Sciatic nerve (tissue), 2 donors: Measurements from ENCODE around the gene NUP210. TPM values are rescaled to one million over a fixed set of nuclear protein-coding genes. Genes with fewer than 3 reads are reported as not detected.

Experiments used
- ATAC-seq: fragments of 200-7000 bp; cut with Tn5 transposase; one replicate; pipeline ENCODE4 v1.9.1; 2020; ENCODE audit warnings: mild to moderate bottlenecking, moderate library complexity
- DNase-seq: peaks from one replicate; pipeline ENCODE4 v3.0.0-alpha.2; 2020; ENCODE audit warnings: low spot score
- intact Hi-C: fragments of 100-400 bp; cut with DNase I; formaldehyde crosslinking; loops from one replicate; pipeline ENCODE4 v1.14.2; 2022
- total RNA-seq: library from RNA; stranded (reverse); fragmentation: NEBNext Ultra II Directional; extraction: Animal tissue kit (Norgen Biotek cat#: 25700); gene quantifications from one replicate; pipeline ENCODE4 v1.2.1, GENCODE V29; 2021
- donor health status: DM: no; HTN: no; CAD: no.
- donor health status: DM: no; HTN: no; CAD: no.

The NUP210 gene
- total RNA-seq, 1 donor from 2014 or later: 5.5 TPM

DNA sequence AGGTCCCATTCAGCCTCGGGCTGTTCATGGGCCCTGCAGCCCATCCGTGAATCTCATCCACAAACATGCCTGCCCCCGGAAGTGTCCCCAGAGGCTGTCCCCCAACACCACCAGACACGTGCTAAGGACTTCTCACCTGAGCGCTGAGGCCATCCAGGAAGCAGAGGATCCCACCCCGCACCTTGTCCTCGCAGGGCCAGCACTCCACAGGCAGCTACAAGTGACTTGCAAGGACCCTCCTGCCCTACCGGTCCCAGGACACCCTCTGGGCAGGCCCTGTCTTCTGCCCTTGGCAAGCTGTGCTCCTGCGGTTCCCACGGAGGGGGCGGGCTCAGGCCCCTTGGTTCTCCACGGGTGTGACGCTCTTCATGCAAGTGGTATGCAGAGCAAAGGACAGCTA, 146.0 kb downstream of the NUP210 start:
- DNase-seq: no peak
- no peak for ATAC-seq
- intact Hi-C loops: no loop called here

GRCh38 chr3:13273604-13274105, 146.5 kb downstream of the NUP210 start:
- DNase-seq (no peak), ATAC-seq (no peak)
- intact Hi-C loops: no loop called here

DNA sequence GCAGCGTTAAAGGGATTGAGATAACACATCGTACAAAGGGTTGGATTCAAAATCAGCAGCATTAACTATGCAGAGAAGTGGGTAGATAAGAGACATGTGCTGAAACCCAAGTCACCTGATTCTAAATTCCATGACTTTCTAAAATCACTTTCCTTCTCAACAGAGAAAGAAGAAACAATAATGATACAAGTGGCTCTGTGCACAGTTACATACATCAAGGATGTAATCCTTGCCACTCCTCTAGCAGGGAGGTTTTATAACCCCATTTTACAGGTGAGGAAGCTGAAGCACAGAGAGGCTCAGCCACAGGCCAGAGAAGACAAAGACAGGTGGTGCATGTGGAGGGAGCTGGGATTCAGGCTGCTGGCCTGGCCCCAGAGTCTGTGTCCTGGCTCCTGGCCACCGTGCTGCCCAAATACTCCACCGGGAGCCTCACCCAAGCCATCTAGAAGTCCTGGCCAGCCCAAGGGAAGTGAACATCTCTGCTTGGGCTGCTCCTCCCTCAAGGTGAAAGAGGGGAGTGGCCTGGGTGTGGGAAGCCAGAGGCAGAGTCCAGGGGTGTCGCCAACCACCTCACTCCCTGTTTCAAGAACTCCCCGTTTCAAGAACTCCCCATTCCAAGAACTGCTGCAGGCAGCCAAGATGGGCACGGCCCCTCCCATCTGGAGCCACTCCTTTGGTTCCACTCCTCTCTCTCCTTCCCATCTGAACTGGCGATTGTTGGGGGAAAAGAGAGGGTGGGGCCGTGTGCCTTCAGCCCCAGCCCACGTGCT, 147.1 kb downstream of the NUP210 start:
- ATAC-seq: no peak
- no peak for DNase-seq
- intact Hi-C loops: no loop called here

DNA sequence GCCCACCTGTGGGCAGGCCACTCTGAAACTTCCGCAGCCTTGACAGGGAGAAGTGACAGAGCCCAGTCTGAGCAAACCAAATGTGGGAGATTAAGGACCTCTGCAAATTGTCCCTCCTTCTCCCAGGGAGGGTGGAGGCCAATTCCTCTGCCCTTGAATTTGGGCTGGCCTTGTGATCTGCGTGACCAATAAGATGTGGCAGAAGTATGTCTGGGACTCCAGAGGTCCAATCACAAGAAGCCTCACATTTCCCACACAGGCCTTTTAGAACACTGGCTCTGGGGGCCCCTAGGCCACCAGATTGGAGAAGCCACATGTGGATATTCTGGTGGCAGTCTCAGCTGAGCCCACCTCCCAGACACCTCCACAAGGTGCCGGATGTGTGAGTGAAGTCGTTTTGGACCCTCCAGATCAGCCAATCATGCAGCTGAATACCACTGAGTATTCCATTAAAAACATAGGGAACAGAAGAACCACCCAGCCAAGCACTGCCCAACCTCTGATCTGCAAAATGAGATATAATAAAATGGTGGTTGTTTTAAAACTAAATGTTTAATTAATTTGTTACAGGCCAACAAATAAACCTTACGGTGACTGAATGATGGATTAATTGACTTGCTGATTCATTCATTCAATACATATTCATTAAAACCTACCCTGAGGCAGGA, 150.3 kb downstream of the NUP210 start:
- DNase-seq (no peak), ATAC-seq (no peak)
- intact Hi-C loops: no loop called here

GRCh38 chr3:13268961-13269441, 151.1 kb downstream of the NUP210 start:
- intact Hi-C loops: no loop called here
- DNase-seq: no peak
- no peak for ATAC-seq

DNA sequence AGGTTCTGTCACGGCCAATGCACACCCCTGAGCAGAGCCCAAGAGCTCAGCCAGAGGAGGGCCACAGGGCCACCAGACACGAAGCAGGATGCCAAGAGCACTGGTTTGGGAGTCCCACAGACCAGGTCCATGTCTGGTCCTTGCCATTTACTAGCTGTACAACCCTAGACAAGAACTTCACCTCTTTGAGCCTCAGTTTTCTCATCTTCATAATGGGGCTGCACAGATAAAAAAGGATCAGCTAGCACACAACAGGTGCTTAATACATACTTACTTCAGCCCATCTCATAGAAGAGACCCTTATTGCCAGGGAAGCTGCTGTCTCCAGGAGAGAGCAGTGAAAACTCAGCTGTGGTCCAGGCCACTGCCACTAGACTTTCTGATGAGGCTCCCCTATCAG, 152.0 kb downstream of the NUP210 start:
- intact Hi-C loops: no loop called here
- DNase-seq (no peak), ATAC-seq (no peak)

DNA sequence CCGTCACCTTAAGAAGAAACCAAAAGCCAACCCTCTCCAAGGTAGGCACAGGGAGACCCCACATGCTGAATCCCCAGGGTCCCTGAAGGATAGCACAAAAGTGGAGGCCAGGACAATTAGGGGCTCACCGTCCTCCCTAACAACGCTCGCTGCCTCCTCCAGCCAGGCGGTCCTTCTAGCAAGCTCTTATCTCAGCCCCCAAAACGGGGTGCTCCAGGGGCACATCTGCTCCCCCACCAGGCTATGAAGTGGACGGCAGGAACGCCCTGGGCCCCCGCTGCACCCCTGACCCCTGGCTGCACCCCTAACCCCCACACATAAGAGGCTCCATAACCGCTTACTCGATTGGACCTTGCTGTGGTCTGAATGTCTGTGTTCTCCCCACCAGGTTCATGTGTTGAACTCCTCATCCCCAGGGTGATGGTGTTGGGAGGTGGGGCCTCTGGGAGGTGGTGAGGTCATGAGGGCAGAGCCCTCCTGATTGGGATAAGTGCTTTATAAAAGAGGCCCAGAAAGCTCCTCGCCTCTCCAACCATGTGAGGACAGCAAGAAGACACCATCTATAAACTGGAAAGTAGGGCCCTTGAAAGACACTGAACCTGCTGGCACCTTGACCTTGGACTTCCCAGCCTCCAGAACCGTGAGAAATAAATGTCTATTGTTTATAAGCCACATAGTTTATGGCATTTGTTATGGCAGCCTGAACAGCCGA, 153.3 kb downstream of the NUP210 start:
- intact Hi-C loops: no loop called here
- ATAC-seq (no peak), DNase-seq (no peak)

Other genes with a start within 250 kb of the NUP210 start
- gene HDAC11, start 60.0 kb upstream of the NUP210 start, total RNA-seq: 38.8 TPM
- gene FBLN2, start 128.8 kb upstream of the NUP210 start, total RNA-seq: 236 TPM